Measurements from ENCODE around the gene TIMM22. TPM values are rescaled to one million over a fixed set of nuclear protein-coding genes. Genes with fewer than 3 reads are reported as not detected.
A peak's percentile ranks its signal among the peaks of the same experiment; 100 is the strongest.

Gene TIMM22
- total and polyA plus RNA-seq, 2 of the 13 experiments (the other 11 are each of a cell fraction or from before 2014, with no cell fraction given): 6.2 to 15.5 TPM

GRCh38 chr17:996554-997344 is at the start of gene TIMM22 (continued):
- peak; percentile 61 for TF ChIP-seq TBL1XR1 (IDR thresholded peaks at IDR 0.05; ENCODE audit: borderline replicate concordance, low read length, partially characterized antibody)
- TF ChIP-seq ZBTB3 (CRISPR knock-in tag; IDR thresholded peaks at IDR 0.05; ENCODE audit: borderline replicate concordance, low read depth): no peak
- TF ChIP-seq TIGD3 (CRISPR knock-in tag; IDR thresholded peaks at IDR 0.05; ENCODE audit: borderline replicate concordance): peak; percentile 63; the same call in 1 of the 2 replicates
- TF ChIP-seq XRCC5 (optimal IDR thresholded peaks at IDR 0.05; ENCODE audit: low read length): peak; percentile 44
- TF ChIP-seq GLMP (CRISPR knock-in tag; IDR thresholded peaks at IDR 0.05; ENCODE audit: borderline replicate concordance): no peak
- peak; percentile 97 for TF ChIP-seq CREM (IDR thresholded peaks at IDR 0.05)
- peak; percentile 74; the same call in 1 of the 2 replicates for TF ChIP-seq CREM (CRISPR knock-in tag; IDR thresholded peaks at IDR 0.05)
- peak; percentile 72 for TF ChIP-seq ZNF639 (CRISPR knock-in tag; conservative IDR thresholded peaks at IDR 0.05)
- peak; percentile 66; the same call in 1 of the 2 replicates for TF ChIP-seq HINFP (CRISPR knock-in tag; IDR thresholded peaks at IDR 0.05; ENCODE audit: low read depth)
- TF ChIP-seq THAP11 (CRISPR knock-in tag; IDR thresholded peaks at IDR 0.05): peak; percentile 99
- TF ChIP-seq PAX8 (CRISPR knock-in tag; IDR thresholded peaks at IDR 0.05; ENCODE audit: borderline replicate concordance): no peak; the same call in 1 of the 2 replicates
- TF ChIP-seq ZNF83 (CRISPR knock-in tag; IDR thresholded peaks at IDR 0.05; ENCODE audit: borderline replicate concordance): no peak; the same call in 1 of the 2 replicates
- peak; percentile 84; the same call in 1 of the 2 replicates for TF ChIP-seq ZNF878 (CRISPR knock-in tag; IDR thresholded peaks at IDR 0.05)
- TF ChIP-seq UBTF (CRISPR knock-in tag; IDR thresholded peaks at IDR 0.05): peak; percentile 86
- no peak for TF ChIP-seq NFIC (IDR thresholded peaks at IDR 0.05; ENCODE audit: low read length)
- TF ChIP-seq BRF2 (CRISPR knock-in tag; IDR thresholded peaks at IDR 0.05): peak; percentile 15; the same call in 1 of the 2 replicates
